WTC11 (cell line): ENCODE results near the gene PDE4B. TPM values are rescaled to one million over a fixed set of nuclear protein-coding genes. Genes with fewer than 3 reads are reported as not detected.

Source experiments
- ATAC-seq: fragments of 200-7000 bp; cut with Tn5 transposase; 2 replicates; pipeline ENCODE4 v1.10.0; 2021; ENCODE audit warnings: mild to moderate bottlenecking, moderate library complexity
- CTCF ChIA-PET: fragments of 300-600 bp; sonication (Branson Sonifier 250); formaldehyde crosslinking; loops from one replicate; lab custom pipeline; 2021; ENCODE audit warnings: antibody characterized with exemption; lab: Charles Lee
- POLR2A ChIA-PET: fragments of 350-600 bp; sonication (Branson Sonifier 250); formaldehyde crosslinking; loops from one replicate; lab custom pipeline; 2021; ENCODE audit warnings: antibody characterized with exemption; lab: Charles Lee
- DNase-seq: peaks from one replicate; pipeline ENCODE4 v3.0.0; 2021; ENCODE audit warnings: low spot score
- H3K27ac Mint-ChIP-seq: 2 replicates; pipeline ENCODE4 v1.8.0; 2021; ENCODE audit warnings: mixed read lengths
- H3K27me3 Mint-ChIP-seq: 2 replicates; pipeline ENCODE4 v1.8.0; 2021; ENCODE audit warnings: low read depth, mild to moderate bottlenecking, moderate library complexity, mixed read lengths
- H3K36me3 Mint-ChIP-seq: 2 replicates; pipeline ENCODE4 v1.8.0; 2021; ENCODE audit warnings: mixed read lengths
- H3K4me1 Mint-ChIP-seq: 2 replicates; pipeline ENCODE4 v1.8.0; 2022; ENCODE audit warnings: mixed read lengths
- H3K4me3 Mint-ChIP-seq: 2 replicates; pipeline ENCODE4 v1.8.0; 2021; ENCODE audit warnings: mild to moderate bottlenecking, moderate library complexity, mixed read lengths
- H3K9me3 Mint-ChIP-seq: 2 replicates; pipeline ENCODE4 v1.8.0; 2021; ENCODE audit warnings: mixed read lengths
- CBFB ChIP-seq: sonication (generic); formaldehyde crosslinking; IDR thresholded peaks from 2 replicates; pipeline ENCODE4 v1.8.1; 2022; ENCODE audit warnings: mild to moderate bottlenecking, low read depth, missing genetic modification reagents
- CREM ChIP-seq: sonication (generic); formaldehyde crosslinking; IDR thresholded peaks from 2 replicates; pipeline ENCODE4 v1.8.1; 2022; ENCODE audit warnings: mild to moderate bottlenecking, missing genetic modification reagents, moderate library complexity
- CTCF ChIP-seq: fragments of 200-600 bp; IDR thresholded peaks from 2 replicates; pipeline ENCODE4 v1.8.0; 2022; ENCODE audit warnings: antibody characterized with exemption
- E2F4 ChIP-seq: sonication (generic); formaldehyde crosslinking; IDR thresholded peaks from 2 replicates; pipeline ENCODE4 v1.8.1; 2022; ENCODE audit warnings: low read depth, mild to moderate bottlenecking, moderate library complexity, missing genetic modification reagents, borderline replicate concordance
- ETV6 ChIP-seq: sonication (generic); formaldehyde crosslinking; IDR thresholded peaks from 2 replicates; pipeline ENCODE4 v1.8.1; 2022; ENCODE audit warnings: mild to moderate bottlenecking, missing genetic modification reagents
- GABPB1 ChIP-seq: sonication (generic); formaldehyde crosslinking; IDR thresholded peaks from 2 replicates; pipeline ENCODE4 v1.8.1; 2023; ENCODE audit warnings: mild to moderate bottlenecking, missing genetic modification reagents
- JUN ChIP-seq: sonication (generic); formaldehyde crosslinking; IDR thresholded peaks from 2 replicates; pipeline ENCODE4 v1.8.0; 2023; ENCODE audit warnings: mild to moderate bottlenecking, missing genetic modification reagents
- MYBL2 ChIP-seq: sonication (generic); formaldehyde crosslinking; IDR thresholded peaks from 2 replicates; pipeline ENCODE4 v1.8.1; 2023; ENCODE audit warnings: mild to moderate bottlenecking, moderate library complexity, missing genetic modification reagents
- SP1 ChIP-seq: sonication (generic); formaldehyde crosslinking; conservative IDR thresholded peaks from 2 replicates; pipeline ENCODE4 v1.8.1; 2022; ENCODE audit warnings: missing genetic modification reagents
- STAT6 ChIP-seq: sonication (generic); formaldehyde crosslinking; conservative IDR thresholded peaks from 2 replicates; pipeline ENCODE4 v1.8.1; 2023; ENCODE audit warnings: mild to moderate bottlenecking, low read depth, missing genetic modification reagents, moderate library complexity
- TEAD1 ChIP-seq: sonication (generic); formaldehyde crosslinking; IDR thresholded peaks from 2 replicates; pipeline ENCODE4 v1.8.0; 2022; ENCODE audit warnings: mild to moderate bottlenecking, missing genetic modification reagents
- TEAD4 ChIP-seq: sonication (generic); formaldehyde crosslinking; IDR thresholded peaks from 2 replicates; pipeline ENCODE4 v1.8.0; 2022; ENCODE audit warnings: mild to moderate bottlenecking, missing genetic modification reagents
- TP53 ChIP-seq: sonication (generic); formaldehyde crosslinking; IDR thresholded peaks from 2 replicates; pipeline ENCODE4 v1.8.1; 2023; ENCODE audit warnings: mild to moderate bottlenecking, missing genetic modification reagents
- ZNF232 ChIP-seq: sonication (generic); formaldehyde crosslinking; IDR thresholded peaks from 2 replicates; pipeline ENCODE4 v1.8.0; 2022; ENCODE audit warnings: mild to moderate bottlenecking, missing genetic modification reagents
- ZNF671 ChIP-seq: fragments of 250-450 bp; sonication (Bioruptor Pico); IDR thresholded peaks from 2 replicates; pipeline ENCODE4 v1.8.0; 2021; ENCODE audit warnings: mild to moderate bottlenecking
- total RNA-seq: library from RNA; stranded (reverse); gene quantifications from 3 replicates; pipeline ENCODE4 v1.2.3, GENCODE V29; 2021
- TF ChIP-seq, protein P1 (sequence below): sonication (generic); formaldehyde crosslinking; IDR thresholded peaks from 2 replicates; pipeline ENCODE4 v1.8.1; 2022; ENCODE audit warnings: mild to moderate bottlenecking, missing genetic modification reagents, moderate library complexity, borderline replicate concordance
- TF ChIP-seq, protein P2 (sequence below): sonication (generic); formaldehyde crosslinking; IDR thresholded peaks from 2 replicates; pipeline ENCODE4 v1.8.1; 2023; ENCODE audit warnings: mild to moderate bottlenecking, missing genetic modification reagents, moderate library complexity
- TF ChIP-seq, protein P3 (sequence below): sonication (generic); formaldehyde crosslinking; IDR thresholded peaks from 2 replicates; pipeline ENCODE4 v1.8.1; 2022; ENCODE audit warnings: missing genetic modification reagents, borderline replicate concordance
- TF ChIP-seq, protein P4 (sequence below): sonication (generic); formaldehyde crosslinking; IDR thresholded peaks from 2 replicates; pipeline ENCODE4 v1.8.0; 2022; ENCODE audit warnings: missing genetic modification reagents
- TF ChIP-seq, protein P5 (sequence below): fragments of 250-450 bp; sonication (Bioruptor Pico); IDR thresholded peaks from 2 replicates; pipeline ENCODE4 v1.9.0; 2021; ENCODE audit warnings: mild to moderate bottlenecking

PDE4B gene
- total RNA-seq, 1 experiment from 2014 or later, result 8.0 TPM

DNA sequence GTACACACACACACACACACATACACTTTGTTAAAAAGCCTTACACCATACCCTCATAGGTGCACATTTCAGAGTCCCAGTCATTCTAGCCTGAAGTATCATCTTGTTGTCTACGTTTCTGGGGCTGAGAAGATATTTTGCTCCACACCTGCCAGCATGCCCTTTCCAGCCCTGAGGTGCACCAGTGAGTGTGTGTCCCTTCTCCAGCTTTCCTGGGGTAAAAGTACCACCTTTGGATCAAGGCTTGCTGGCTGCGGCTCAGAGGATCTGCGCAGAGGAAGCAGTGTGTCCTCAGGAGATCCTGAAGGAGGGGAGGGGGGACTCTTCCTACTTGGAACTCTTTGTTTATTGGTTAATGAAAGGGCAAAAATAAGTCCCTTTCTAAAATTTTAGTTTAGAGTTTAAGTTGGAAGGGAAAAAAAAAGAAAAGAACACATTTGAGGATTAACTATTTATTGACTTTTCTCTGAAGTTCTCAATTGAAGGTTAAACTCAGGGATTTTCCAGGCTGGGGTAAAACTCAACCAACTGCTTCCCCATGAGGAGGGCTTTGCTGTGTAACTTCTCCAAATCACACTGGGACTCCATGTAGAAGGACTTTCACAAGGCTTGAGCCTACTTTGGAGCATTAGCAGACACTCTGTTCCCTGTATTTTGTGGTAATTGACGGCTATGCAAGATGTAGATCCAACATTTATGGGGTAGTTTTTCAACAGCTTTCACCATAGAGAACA lies 540.9 kb downstream of the PDE4B start (continued):
- no peak for TF ChIP-seq MYBL2 (CRISPR knock-in tag)
- no peak for TF ChIP-seq GABPB1

DNA sequence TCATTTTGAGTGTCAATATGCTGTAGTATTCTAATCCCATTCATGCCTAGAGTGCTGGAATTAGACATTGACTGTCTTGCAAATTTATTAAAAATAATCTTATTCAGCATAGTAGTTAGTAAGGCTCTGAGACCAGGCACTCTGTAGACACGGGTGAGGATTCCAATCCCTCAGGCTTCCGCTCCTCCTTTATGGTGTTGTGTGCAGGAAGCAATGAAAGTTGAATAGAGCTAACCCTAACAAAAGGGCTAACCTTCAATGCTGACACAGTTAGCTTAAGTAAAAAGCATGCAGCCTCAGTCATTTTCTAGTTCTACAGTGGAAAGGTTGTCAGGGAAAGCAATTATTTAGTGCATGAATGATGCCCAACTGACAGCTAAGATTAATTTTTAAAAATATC lies 541.6 kb downstream of the PDE4B start:
- DNase-seq (no peak), ATAC-seq (peak; percentile 13; the same call in 1 of the 2 replicates)
- Mint-ChIP-seq H3K4me1 (peaks cover 70% of the 10 kb centered on the region), H3K4me3 (peak overlapping the region; percentile 74), H3K36me3 (no peaks in the 10 kb centered on the region), H3K27me3 (no peaks in the 10 kb centered on the region; the same call in 1 of the 2 replicates), H3K9me3 (no peaks in the 10 kb centered on the region), H3K27ac (peak overlapping the region; percentile 81)
- ChIA-PET POLR2A (no interaction called here), CTCF (no interaction called here)
- TF ChIP-seq STAT6 (CRISPR knock-in tag) (no peak), CBFB (CRISPR knock-in tag) (no peak), TEAD4 (CRISPR knock-in tag) (no peak), ETV6 (CRISPR knock-in tag) (no peak), SP1 (CRISPR knock-in tag) (no peak), CREM (CRISPR knock-in tag) (no peak)
- TF ChIP-seq, protein P1, sequence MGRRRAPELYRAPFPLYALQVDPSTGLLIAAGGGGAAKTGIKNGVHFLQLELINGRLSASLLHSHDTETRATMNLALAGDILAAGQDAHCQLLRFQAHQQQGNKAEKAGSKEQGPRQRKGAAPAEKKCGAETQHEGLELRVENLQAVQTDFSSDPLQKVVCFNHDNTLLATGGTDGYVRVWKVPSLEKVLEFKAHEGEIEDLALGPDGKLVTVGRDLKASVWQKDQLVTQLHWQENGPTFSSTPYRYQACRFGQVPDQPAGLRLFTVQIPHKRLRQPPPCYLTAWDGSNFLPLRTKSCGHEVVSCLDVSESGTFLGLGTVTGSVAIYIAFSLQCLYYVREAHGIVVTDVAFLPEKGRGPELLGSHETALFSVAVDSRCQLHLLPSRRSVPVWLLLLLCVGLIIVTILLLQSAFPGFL (CRISPR knock-in tag), result no peak
- TF ChIP-seq, protein P2, sequence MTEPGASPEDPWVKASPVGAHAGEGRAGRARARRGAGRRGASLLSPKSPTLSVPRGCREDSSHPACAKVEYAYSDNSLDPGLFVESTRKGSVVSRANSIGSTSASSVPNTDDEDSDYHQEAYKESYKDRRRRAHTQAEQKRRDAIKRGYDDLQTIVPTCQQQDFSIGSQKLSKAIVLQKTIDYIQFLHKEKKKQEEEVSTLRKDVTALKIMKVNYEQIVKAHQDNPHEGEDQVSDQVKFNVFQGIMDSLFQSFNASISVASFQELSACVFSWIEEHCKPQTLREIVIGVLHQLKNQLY (CRISPR knock-in tag), result no peak

- Mint-ChIP-seq H3K27me3 (no peaks in the 10 kb centered on the region; the same call in 1 of the 2 replicates), H3K4me3 (peak overlapping the region; percentile 16; the same call in 1 of the 2 replicates), H3K9me3 (no peaks in the 10 kb centered on the region), H3K27ac (peak overlapping the region; percentile 96), H3K36me3 (no peaks in the 10 kb centered on the region), H3K4me1 (peaks cover 76% of the 10 kb centered on the region)
- POLR2A ChIA-PET, result no interaction called here
- CTCF ChIA-PET, result no interaction called here
- ATAC-seq (no peak), DNase-seq (no peak)
- TF ChIP-seq E2F4 (CRISPR knock-in tag) (no peak), ZNF232 (CRISPR knock-in tag) (no peak), CTCF (no peak), TEAD1 (CRISPR knock-in tag) (no peak), ZNF671 (CRISPR knock-in tag) (no peak), JUN (CRISPR knock-in tag) (no peak), TP53 (CRISPR knock-in tag) (no peak)
- TF ChIP-seq, protein P3, sequence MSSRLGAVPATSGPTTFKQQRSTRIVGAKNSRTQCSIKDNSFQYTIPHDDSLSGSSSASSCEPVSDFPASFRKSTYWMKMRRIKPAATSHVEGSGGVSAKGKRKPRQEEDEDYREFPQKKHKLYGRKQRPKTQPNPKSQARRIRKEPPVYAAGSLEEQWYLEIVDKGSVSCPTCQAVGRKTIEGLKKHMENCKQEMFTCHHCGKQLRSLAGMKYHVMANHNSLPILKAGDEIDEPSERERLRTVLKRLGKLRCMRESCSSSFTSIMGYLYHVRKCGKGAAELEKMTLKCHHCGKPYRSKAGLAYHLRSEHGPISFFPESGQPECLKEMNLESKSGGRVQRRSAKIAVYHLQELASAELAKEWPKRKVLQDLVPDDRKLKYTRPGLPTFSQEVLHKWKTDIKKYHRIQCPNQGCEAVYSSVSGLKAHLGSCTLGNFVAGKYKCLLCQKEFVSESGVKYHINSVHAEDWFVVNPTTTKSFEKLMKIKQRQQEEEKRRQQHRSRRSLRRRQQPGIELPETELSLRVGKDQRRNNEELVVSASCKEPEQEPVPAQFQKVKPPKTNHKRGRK (CRISPR knock-in tag), result no peak
- TF ChIP-seq, protein P4, sequence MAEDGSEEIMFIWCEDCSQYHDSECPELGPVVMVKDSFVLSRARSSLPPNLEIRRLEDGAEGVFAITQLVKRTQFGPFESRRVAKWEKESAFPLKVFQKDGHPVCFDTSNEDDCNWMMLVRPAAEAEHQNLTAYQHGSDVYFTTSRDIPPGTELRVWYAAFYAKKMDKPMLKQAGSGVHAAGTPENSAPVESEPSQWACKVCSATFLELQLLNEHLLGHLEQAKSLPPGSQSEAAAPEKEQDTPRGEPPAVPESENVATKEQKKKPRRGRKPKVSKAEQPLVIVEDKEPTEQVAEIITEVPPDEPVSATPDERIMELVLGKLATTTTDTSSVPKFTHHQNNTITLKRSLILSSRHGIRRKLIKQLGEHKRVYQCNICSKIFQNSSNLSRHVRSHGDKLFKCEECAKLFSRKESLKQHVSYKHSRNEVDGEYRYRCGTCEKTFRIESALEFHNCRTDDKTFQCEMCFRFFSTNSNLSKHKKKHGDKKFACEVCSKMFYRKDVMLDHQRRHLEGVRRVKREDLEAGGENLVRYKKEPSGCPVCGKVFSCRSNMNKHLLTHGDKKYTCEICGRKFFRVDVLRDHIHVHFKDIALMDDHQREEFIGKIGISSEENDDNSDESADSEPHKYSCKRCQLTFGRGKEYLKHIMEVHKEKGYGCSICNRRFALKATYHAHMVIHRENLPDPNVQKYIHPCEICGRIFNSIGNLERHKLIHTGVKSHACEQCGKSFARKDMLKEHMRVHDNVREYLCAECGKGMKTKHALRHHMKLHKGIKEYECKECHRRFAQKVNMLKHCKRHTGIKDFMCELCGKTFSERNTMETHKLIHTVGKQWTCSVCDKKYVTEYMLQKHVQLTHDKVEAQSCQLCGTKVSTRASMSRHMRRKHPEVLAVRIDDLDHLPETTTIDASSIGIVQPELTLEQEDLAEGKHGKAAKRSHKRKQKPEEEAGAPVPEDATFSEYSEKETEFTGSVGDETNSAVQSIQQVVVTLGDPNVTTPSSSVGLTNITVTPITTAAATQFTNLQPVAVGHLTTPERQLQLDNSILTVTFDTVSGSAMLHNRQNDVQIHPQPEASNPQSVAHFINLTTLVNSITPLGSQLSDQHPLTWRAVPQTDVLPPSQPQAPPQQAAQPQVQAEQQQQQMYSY (CRISPR knock-in tag), result no peak
- TF ChIP-seq, protein P5, sequence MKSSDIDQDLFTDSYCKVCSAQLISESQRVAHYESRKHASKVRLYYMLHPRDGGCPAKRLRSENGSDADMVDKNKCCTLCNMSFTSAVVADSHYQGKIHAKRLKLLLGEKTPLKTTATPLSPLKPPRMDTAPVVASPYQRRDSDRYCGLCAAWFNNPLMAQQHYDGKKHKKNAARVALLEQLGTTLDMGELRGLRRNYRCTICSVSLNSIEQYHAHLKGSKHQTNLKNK (CRISPR knock-in tag), result no peak
These were observed 542.4 kb downstream of the PDE4B start for GRCh38 chr1:66335125-66335524.
